ENCODE data around the gene BATF3.
"Not testable (repeated sequence)": the region's sequence is repeated elsewhere in the genome, so short reads cannot be mapped to it uniquely, and the experiment has no call there.

The BATF3 gene

DNA sequence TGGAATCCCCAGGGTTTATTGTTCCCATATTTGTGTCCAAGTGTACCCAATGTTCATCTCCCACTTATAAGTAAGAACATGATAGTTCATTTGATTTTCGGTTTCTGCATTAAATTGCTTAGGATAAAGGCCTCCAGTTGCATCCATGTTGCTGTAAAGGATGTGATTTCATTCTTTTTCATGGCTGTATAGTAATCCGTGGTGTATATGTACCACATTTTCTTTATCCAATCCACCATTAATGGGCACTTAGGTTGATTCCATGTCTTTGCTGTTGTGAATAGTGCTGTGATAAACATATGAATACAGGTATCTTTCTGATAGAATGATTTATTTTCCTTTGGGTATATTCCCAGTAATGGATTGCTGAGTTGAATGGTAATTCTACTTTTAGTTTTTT is 20.0 kb upstream of the BATF3 start:
- TF ChIP-seq, protein P1, sequence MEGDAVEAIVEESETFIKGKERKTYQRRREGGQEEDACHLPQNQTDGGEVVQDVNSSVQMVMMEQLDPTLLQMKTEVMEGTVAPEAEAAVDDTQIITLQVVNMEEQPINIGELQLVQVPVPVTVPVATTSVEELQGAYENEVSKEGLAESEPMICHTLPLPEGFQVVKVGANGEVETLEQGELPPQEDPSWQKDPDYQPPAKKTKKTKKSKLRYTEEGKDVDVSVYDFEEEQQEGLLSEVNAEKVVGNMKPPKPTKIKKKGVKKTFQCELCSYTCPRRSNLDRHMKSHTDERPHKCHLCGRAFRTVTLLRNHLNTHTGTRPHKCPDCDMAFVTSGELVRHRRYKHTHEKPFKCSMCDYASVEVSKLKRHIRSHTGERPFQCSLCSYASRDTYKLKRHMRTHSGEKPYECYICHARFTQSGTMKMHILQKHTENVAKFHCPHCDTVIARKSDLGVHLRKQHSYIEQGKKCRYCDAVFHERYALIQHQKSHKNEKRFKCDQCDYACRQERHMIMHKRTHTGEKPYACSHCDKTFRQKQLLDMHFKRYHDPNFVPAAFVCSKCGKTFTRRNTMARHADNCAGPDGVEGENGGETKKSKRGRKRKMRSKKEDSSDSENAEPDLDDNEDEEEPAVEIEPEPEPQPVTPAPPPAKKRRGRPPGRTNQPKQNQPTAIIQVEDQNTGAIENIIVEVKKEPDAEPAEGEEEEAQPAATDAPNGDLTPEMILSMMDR (IDR thresholded peaks at IDR 0.05; ENCODE audit: insufficient read depth, low read depth, low read length, missing control alignments), result no peak
- H3K4me3 ChIP-seq (ENCODE audit: low read depth, low read length), result no peak overlapping the region
- DNase-seq (ENCODE audit: low read depth), result no peak

DNA sequence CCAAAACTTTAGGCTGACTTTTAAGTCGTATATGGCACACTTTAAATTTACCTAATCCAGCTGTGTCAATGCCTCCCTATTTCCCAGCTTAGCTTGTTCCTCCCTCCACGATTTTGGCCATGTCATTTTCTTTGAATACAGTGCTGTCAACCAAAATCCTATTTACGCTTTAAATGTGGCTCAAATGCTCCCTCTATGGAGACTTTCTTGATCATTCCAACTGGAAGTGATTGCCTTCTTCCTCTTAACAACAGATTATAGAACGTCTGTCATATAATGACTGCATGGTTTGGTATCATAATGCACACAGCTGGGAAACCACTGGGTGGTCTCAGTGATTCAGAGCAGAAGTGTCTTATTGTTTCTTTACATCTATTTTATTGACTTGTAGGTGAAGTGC is 18.9 kb upstream of the BATF3 start:
- no peak overlapping the region for H3K4me3 ChIP-seq (ENCODE audit: low read depth, low read length)
- no peak for DNase-seq (ENCODE audit: low read depth)
- TF ChIP-seq, protein P1 (IDR thresholded peaks at IDR 0.05; ENCODE audit: insufficient read depth, low read depth, low read length, missing control alignments), result no peak

DNA sequence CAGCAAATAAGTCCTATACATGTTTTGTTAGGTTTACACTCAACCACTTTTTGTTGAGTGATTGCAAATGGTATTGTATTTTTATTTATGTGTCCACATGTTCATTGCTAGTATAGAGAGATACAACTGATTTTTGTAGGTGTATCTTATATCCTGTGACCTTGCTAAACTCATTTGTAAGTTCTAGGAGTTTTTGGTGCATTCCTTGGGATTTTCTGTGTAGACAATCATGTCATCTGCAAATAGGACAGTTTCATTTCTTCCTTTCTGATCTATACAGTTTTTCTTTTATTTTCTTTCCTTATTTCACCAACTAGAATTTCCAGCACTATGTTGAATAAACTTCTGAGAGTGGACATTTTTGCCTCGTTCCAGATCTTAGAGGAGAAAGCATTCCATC is 16.5 kb upstream of the BATF3 start:
- TF ChIP-seq, protein P1 (IDR thresholded peaks at IDR 0.05; ENCODE audit: insufficient read depth, low read depth, low read length, missing control alignments), result no peak
- H3K4me3 ChIP-seq (ENCODE audit: low read depth, low read length), result no peak overlapping the region
- DNase-seq (ENCODE audit: low read depth), result no peak

DNA sequence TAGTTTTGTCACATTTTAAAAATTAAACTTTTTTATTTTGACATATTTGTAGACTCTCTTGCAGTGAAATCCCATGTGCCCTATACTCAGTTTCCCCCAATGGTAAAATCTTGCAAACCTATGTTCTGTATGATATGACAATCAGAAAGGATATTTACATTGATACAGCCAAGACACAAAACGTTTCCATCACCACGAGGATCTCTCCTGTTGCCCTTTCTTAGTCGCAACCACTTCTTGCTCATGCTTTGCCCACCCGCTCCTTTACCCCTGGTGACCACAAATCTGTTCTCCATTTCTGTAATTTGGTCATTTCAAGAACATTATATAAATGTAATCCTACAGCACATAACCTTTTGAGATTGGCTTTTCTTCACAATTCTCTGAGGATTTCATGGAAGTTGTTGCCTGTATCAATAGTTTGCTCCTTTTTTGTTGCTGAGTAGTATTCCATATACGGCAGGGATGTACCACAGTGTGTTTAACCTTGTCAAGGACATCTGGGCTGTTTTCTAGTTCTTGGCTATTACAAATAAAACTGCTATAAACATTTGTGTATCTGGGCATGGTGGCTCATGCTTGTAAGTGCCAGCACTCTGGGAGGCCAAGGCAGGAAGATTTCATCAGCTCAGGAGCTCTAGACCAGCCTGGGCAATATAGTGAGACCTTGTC is 14.0 kb upstream of the BATF3 start:
- TF ChIP-seq, protein P1 (IDR thresholded peaks at IDR 0.05; ENCODE audit: insufficient read depth, low read depth, low read length, missing control alignments), result no peak

DNA sequence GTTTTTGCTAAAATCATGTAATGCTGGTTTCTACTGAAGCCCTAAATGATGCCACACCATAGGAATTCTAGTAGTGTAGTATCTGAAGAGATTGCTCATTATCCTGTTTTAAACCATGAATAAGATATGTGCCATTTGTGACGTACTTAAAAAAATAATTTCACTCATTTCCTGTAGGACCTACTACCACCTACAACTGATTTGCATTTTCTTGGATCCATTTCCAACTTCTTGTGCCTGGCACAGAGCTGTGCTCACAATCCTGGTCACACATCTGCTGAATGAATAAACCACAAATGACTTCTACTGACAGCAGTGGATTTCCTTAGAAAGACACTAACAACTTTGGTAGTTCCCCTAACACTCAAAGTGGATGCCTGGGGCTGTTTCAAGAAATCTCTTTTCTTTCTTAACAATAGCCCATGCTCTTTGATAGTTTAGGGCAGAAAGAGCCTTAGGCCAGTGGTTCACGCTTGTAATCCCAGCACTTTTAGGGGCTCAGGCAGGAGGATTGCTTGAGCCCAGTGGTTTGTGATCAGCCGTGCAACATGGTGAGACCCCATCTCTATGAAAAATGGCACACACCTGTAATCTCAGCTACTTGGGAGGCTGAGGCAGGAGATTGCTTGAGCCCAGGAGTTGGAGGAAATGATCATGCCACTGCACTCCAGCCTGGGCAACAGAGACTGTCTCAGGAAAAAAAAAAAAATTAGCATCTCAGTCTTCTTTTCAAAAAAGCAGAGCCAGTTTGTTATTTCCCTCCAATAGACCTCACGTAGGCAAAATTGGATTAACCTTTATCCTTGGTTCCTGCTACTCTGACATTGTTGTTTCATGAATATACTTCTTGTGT is 13.0 kb upstream of the BATF3 start:
- TF ChIP-seq, protein P1 (IDR thresholded peaks at IDR 0.05; ENCODE audit: insufficient read depth, low read depth, low read length, missing control alignments), result no peak
- peak; percentile 21 for DNase-seq (ENCODE audit: low read depth)
- H3K4me3 ChIP-seq (ENCODE audit: low read depth, low read length), result no peak overlapping the region

More for the DNA sequence above, 14.0 kb upstream of the BATF3 start:
- no peak overlapping the region for H3K4me3 ChIP-seq (ENCODE audit: low read depth, low read length)
- DNase-seq (ENCODE audit: low read depth), result no peak

DNA sequence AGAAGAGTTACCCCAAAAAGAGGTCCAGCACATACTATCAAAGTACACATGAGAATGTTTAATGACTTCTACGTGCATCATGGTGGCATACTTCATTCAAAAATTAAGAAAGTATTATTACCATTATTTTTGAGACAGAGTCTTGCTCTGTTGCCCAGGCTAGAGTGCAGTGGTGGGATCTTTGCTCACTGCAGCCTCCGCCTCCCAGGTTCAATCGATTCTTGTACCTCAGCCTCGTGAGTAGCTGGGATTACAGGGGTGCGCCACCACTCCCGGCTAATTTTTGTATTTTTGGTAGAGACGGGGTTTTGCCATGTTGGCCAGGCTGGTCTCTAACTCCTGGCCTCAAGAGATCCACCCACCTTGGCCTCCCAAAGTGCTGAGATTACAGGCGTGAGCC is 12.3 kb upstream of the BATF3 start:
- H3K4me3 ChIP-seq (ENCODE audit: low read depth, low read length); DNase-seq (ENCODE audit: low read depth): not testable (repeated sequence)

DNA sequence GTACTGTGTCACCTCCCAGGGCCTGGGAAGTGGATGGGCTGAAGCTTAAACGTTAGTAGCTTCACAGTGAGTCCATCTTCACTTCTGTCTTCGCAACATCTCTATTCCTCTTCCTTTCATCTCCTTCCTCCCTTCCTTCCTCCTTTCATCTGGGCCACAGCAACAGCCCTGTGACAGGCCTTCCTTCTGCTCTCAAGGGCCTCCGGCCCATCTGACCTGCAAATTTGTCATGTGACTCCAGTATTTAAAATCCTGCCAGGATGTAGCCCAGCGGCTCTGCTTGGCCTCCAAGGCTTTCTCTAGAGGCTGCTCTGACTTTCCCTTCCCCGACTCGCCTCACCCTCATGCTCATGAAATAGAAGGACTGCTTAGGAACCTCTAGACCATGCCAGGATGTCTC is 10.9 kb upstream of the BATF3 start:
- TF ChIP-seq, protein P1 (IDR thresholded peaks at IDR 0.05; ENCODE audit: insufficient read depth, low read depth, low read length, missing control alignments), result no peak
- no peak overlapping the region for H3K4me3 ChIP-seq (ENCODE audit: low read depth, low read length)
- DNase-seq (ENCODE audit: low read depth), result no peak

Data from GM12865 (cell line).